ENCODE measurements around the gene ARPP21.
"Not testable (repeated sequence)": the region's sequence is repeated elsewhere in the genome, so short reads cannot be mapped to it uniquely, and the experiment has no call there.

Gene ARPP21

GRCh38 chr3:35639254-35640186 is at the start of gene ARPP21:
Gene ARPP21 (plus strand): TSS chr3:35639525. CDS start chr3:35681752, 42,227 bp downstream.
- DNase-seq: no peak

GRCh38 chr3:35592589-35593295 is 46.6 kb upstream of the ARPP21 start:
- DNase-seq: no peak

DNA sequence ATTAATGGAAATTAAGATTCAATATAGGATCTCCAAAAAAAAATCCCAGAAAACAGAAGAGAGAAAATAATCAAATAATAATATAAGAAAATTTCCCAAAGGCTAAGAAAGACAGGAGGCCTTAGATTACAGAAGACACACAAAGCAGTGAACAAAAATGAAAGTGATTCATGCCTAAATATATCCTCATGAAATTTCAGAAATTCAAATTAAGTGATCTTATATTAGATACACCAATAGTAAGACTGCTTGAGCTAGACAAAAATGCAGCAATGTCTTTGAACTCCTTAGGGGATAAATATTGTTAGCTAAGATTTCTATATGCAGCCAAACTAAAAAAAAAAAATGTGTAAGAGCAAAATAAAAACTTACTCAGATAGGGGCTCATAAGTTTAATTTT is 44.6 kb upstream of the ARPP21 start:
- DNase-seq: no peak

- no peak for DNase-seq
Observed at GRCh38 chr3:35596335-35596995, 42.9 kb upstream of the ARPP21 start.

GRCh38 chr3:35597490-35597889 is 41.8 kb upstream of the ARPP21 start:
- no peak for DNase-seq

DNA sequence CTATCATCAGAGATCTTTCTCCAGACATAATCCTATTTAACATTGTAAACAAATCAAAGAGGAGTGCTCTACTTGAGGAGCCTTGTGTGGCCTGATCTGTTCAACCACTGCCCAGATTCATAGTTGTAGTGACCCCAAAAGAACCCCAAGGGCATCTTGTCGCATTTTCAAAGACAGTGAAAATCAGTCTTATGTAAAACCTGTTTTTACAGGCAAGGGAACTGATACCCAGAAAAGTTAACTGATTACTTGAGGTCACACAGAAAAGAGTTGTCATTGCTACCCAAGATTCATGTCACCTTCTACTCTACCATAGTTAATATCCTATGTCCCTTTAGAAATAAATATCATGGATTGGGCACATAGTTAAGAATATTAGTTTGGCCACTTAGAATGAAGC is 40.5 kb upstream of the ARPP21 start:
- DNase-seq: no peak

GRCh38 chr3:35601959-35602358 is 37.4 kb upstream of the ARPP21 start:
- DNase-seq: no peak

DNA sequence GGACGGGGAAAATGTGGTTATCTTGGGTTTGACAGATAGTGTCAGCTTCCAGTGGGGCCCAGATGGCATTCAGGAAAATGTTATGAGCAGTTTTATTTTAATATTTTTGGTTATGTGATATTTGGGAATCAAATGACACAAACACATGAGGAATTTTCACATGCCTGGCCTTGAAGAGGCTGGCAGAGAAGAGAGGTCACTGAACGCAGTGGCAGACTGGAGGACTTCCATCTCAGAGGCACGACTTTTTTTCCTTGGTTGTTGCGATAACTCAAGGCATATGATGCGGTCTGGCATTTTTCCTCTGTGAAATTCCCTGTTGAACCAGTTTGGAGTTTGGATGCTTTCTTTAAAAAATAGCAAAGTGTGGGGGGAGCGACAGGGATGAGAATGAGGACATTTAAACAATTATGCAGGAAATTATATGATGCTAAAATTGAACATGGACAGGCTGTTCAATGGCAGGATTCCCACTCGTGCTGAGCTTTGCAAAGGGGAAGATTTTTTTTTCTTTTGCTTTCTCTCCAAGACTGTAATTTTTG is 36.9 kb upstream of the ARPP21 start:
- DNase-seq: no peak

- DNase-seq: no peak
Observed at GRCh38 chr3:35616346-35616745, 23.0 kb upstream of the ARPP21 start.

- no peak for DNase-seq
Observed at GRCh38 chr3:35617370-35617769, 22.0 kb upstream of the ARPP21 start.

- DNase-seq: not testable (repeated sequence)
Observed at GRCh38 chr3:35620238-35620637, 19.1 kb upstream of the ARPP21 start.

DNA sequence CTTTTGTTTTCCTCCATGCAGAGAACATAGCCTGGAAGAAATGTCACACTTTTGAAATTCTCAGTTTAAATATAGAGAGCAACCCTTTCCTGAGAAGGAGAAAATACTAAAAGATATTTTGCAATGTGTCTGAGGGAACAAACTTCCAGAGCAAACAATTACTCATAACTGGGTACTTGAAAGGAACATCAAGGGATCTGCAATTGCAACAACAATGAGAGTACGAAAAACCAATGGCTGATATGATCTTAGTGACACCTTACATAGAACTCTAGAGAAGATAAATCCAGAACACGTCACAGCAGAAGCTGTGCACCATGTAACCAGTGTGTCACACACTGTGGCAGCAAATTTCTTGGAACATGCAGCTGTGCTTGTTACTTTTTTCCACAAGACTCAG is 14.6 kb upstream of the ARPP21 start:
- no peak for DNase-seq

GRCh38 chr3:35633332-35634124 is 5.8 kb upstream of the ARPP21 start:
- no peak for DNase-seq

DNA sequence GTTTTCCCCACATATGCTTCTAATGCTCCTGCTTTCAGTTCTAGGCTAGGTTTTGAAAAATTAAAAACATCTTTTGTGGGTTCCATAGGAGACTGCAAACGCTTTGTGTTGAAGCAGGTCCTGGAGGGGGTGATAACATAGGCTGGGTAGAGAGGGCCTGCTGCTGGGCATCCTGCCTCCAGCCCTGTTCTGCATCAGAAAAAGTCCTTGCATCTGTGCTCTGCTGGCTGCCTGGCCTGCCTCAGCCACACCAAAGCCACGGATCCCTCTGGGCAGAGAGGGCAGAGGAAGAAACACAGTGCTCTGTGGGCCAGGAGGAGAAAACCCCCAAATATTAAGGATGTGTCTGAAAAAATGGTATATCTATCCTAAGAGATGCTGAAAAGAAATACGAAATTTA is 3.9 kb upstream of the ARPP21 start:
- no peak for DNase-seq

DNA sequence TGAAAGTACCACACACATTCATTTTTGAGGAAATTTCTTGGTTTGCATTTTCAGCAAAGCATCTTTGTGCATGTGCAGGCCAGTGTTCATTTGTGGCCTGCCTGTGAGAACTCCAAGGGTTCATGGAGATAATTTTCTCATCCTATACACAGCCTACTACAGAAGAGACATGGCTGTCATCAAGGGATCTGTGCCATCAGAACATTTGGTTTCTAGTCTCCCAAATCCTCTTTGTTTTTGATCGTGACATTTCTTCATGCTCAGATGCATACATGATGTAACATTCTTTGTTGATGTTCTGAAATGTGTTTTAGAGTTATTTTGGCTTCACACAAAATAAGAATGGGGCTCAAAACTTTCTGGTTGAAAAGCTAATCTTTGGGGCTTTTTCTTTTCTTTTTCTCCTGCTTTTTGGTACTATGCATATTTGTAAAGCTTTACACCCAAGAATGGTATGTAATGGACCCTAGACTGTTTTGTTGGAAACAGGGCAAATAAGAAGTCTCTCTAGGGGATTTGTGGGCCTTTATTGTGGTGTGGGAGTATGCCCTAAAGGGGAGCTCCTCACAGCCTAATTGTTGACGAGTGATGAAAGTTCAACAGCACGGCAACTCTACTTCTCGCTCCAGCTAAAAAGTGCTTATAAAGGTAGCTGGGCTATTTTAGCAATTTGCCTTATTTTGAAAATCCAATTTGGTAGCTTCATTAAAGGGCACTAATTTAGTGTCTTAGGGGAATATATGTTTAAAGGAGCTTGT is 3.2 kb upstream of the ARPP21 start:
- DNase-seq: no peak

DNA sequence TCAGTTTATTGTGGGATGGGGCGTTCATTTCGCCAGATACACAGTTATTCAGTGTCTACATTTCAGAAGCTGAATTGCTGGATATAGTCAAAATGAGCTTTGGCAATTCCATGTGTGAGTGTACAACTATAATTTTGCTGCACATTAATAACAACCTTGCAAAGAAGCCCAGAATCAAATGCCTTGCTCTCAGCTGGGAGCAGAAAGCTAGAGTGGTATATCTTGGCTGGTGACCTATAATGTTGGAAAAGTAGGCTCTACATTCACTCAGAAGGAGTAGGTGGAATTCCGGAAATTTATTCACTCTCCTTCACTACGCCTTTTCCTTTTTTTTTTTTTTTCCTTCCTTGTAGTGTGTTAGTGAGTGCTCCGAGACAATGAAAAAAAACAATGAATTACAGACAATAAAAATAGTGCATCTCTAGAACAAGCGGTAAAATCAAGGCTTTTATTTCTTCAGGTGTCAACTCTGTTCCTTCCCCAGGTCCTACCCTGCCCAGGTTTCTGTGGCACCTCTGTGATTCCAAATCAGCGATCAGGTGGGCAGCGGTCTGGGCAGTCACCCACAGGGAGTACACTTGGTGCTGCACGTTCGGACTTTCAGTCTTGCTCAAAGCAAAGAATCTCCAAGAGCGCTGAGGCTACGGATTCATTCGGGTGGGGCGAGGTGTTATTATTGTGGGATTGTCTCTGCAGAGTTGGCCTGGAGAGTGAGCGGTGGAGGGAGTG is 910 bp upstream of the ARPP21 start:
- DNase-seq: no peak

DNA sequence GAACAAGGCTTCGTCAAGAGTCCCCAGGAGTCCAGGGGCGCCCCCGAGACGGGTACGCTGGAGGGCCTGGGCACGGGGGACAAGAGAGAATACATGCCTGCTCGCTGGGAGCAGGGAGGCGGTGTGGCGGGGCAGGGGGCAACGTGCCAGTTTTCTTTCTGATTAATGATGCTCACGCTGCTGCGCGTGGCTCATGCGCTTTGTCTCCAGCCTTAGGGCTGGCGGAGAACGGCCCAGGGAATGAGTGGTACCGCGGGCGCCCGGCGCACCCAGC is 408 bp upstream of the ARPP21 start:
- DNase-seq: no peak

- no peak for DNase-seq
Observed at GRCh38 chr3:35640190-35641165, 1.2 kb downstream of the ARPP21 start.

- no peak for DNase-seq
Observed at GRCh38 chr3:35641331-35641730, 2.0 kb downstream of the ARPP21 start.

DNA sequence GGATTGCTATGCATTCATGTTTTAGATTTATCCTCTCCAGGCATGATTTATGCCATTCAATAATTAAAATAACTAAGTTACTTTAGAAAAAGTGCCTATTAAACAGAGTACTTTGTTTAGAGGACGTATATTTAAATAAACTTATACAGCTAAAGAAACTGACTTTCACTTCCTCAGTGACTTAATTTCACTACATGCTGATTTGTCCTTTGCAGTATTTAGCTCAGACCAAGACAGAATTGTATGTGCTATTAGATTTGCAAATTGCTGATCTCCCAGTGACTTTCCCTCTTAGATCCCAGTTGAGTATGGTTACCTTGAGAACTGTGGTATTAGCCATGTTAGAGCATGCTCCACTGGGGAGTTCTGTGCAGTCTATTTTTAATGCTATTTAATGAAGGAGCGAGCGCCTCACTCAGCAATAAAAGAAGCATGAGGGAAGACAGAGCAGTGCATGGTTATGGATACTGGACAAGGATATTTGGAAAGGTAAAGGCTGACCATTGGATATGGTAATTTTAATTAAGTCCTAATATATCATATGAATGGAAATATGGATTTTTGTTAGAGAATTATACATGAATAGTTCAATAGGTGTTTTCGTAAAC is 2.7 kb downstream of the ARPP21 start:
- no peak for DNase-seq
